HG02884 (cell line): ENCODE results near the gene PDZD2.
"Not testable (repeated sequence)": the region's sequence is repeated elsewhere in the genome, so short reads cannot be mapped to it uniquely, and the experiment has no call there.

Experiments used
- ATAC-seq: cut with Tn5 transposase; IDR thresholded peaks from one replicate; pipeline ENCODE4 v1.9.1; 2021; ENCODE audit warnings: mild to moderate bottlenecking, moderate library complexity; ENCODE audit not compliant: unreplicated experiment

The PDZD2 gene

DNA sequence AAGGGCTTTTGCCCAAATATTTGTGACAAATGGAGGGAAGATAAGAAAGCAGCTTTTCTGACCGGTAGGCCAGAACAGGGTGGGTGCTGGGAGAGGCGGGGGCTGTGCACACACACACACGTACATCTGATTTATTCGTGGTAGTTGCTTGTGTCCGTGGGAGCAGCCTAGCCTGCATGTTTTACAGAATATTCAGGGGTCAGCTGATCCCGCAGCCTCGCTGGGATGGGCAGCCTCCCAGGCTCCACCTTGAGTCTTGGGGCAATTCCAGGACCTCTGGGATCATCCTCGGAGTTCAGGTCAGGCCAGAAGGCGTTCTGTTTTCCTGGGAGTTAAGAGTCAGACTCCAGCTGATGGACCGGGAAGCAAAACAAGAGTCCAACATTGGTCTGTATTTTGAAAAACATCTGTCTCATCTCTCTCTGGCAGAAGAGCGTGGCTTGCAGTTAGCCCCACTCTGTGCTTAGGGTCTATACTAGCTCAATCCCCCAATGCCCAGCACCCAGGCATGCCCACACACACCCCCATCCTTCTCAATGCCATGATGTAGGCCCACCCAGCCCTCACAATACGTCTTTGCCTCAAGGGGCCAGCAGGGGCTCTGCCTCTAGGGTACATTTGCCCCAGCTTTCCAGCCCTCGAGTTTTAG, 324.6 kb downstream of the PDZD2 start:
- ATAC-seq: no peak

GRCh38 chr5:31964007-31964360, 325.1 kb downstream of the PDZD2 start:
- no peak for ATAC-seq

DNA sequence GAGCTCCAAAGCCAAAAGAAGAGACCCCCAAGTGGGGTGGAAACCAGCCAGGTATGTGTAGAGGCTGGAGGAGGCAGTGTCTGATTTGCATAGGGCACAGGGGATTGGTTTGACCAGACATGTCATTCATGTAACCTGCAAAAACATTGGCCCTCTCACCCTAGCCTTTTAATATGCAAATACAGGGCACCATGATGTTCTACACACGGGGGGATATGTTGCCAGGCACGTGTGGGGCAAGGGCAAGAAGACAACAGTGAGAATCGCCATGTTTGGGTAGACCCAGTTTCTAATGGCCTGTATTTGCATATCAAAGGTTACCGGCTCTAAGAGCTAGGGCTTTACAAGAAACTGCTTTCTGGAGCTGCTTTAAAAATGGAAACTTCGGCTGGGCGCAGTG, 326.3 kb downstream of the PDZD2 start:
- ATAC-seq: no peak

- no peak for ATAC-seq
Observed at GRCh38 chr5:31966936-31967335, 328.0 kb downstream of the PDZD2 start.

DNA sequence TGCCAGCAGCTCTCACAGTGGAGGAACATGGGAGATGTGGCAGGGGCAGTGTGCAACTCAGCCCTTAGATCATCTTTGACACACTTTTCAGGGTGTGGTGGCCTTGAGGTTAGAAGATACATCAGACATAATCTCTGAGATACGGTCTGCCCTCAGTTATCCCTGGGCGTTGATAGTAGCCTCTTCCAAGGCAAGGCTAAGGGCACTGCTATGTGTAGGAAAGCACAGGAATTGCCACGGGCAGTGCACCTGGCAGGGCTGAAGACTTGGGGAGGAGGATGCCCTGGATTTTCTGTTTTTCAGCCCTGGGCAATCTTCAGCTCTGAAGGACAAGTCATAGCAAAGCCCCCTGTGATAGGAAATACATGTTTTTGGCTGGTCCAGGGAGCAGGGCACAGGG, 328.5 kb downstream of the PDZD2 start:
- no peak for ATAC-seq

GRCh38 chr5:31972558-31972957, 333.6 kb downstream of the PDZD2 start:
- ATAC-seq: no peak

- ATAC-seq: not testable (repeated sequence)
Observed at GRCh38 chr5:31975189-31975612, 336.3 kb downstream of the PDZD2 start.

DNA sequence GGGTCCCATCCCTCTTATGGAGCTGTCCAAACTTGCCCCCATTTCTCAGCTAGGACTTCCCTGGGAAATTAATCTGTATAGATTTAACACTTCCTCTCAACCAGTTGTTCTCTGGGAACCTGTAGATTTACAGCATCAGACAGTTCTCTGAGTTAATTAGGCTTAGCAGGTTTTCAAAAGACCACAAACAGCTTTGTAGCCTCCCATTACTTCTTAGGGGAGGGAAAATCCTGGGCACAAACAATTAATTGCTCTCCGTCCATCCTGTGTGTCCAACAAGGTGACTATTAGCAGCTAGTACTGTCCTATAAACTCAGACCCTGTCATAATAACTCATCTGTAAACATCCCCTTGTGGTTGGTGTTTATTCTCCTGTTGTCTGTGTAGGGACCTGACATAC, 337.2 kb downstream of the PDZD2 start:
- no peak for ATAC-seq

GRCh38 chr5:31981361-31981945, 342.5 kb downstream of the PDZD2 start:
- no peak for ATAC-seq

DNA sequence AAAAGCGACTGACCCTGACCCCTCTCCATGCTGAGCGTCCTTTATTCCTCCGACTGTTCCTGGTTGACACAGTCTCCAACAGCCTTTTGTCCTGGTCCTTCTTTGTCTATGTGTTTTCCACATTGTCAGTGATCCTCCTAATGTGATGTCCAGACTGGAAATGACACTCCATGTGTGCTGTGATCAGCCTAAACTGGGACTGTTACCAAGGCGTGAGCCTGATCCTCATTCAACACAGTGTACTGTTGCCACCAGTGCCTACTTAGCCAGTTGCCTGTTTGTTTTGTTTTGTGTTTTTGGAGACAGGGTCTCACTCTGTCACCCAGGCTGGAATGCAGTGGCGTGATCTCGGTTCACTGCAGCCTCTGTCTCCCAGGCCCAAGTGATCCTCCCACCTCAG, 343.1 kb downstream of the PDZD2 start:
- ATAC-seq: no peak

DNA sequence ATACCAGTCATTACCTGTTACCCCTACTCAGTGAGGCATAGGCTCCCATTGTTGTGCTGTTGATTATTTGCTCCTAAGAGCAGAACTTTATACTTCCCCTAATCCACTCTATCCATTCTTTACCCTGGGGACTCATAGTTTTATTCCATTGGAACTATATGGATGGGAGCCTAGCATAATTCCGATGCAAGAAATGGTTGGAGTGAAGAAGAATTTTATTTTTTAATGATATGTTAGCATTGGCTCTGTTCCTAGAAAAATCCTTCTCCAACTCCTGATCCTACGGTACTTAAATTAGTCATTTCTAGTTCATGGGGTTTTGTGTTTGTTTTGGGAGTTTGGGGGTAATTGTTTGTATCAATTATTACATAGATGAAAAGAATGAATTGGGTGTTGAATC, 343.7 kb downstream of the PDZD2 start:
- no peak for ATAC-seq

- no peak for ATAC-seq
Observed at GRCh38 chr5:31983851-31984250, 344.9 kb downstream of the PDZD2 start.

DNA sequence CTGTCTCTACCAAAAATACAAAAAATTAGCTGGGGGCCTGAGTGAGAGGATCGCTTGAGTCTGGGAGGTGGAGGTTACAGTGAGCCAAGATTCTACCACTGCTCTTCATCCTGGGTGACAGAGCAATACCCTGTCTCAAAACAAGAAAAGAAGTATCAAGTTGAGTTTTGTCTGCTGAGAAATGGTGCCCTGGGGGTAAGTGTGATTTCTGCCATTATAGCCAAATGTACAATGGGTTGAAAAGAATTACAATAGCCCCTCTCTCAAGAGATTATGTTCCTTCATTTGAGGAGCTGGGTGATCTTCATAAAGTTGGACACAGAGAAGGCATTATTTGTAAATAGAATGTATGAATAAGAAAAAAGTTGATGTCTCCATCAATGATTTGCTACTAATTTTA, 345.8 kb downstream of the PDZD2 start:
- ATAC-seq: no peak

- no peak for ATAC-seq
Observed at GRCh38 chr5:31986101-31986500, 347.2 kb downstream of the PDZD2 start.

- ATAC-seq: no peak
Observed at GRCh38 chr5:31987985-31988710, 349.2 kb downstream of the PDZD2 start.

DNA sequence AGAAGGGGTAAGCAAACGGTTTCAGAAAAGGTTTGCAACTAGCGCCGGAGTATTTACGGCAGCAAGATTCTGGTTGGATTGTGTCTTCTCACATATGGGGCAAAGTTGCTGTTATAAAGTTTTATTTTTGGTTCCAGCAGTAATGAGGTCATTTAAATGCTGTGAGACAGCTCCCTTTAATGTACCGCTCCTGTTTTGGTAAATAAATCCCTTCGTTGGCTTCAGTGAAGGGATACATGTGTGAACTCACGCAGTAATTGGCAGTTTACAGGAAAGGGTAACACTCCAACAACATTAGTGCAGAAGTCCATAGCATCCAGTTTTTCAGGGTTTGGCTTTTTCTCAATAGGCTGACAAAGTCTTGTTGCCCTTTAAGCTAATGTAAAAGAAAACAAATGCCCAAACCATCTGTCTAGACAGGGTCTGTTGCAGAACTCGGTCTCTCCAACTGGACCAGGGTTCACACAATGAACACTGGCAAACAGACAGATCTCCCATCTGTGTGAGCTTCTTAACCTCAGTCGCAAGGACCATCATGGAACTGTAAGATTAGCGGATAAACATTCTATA, 351.2 kb downstream of the PDZD2 start:
- no peak for ATAC-seq

- no peak for ATAC-seq
Observed at GRCh38 chr5:31990701-31991110, 351.8 kb downstream of the PDZD2 start.

- ATAC-seq: no peak
Observed at GRCh38 chr5:31992377-31992776, 353.4 kb downstream of the PDZD2 start.

- no peak for ATAC-seq
Observed at GRCh38 chr5:31993165-31993961, 354.4 kb downstream of the PDZD2 start.

DNA sequence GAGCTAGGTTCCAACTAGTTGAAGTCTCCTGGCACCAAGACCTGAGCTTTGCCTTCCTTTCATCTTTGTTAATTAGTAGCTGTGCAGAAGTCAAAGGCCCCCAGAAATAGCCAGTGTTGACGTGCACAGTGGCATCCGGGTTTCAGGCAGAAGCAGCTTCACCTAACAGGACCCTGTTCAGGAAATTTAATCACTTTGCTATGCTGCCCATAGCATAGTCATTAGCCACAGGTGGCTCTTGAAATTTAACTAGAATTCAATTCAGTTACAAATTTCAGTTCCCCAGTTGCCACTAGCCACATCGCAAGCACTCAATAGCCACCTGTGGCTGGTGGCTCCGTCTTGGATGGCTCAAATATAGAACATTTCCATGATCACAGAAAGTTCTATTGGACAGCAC, 356.1 kb downstream of the PDZD2 start:
- ATAC-seq: no peak

DNA sequence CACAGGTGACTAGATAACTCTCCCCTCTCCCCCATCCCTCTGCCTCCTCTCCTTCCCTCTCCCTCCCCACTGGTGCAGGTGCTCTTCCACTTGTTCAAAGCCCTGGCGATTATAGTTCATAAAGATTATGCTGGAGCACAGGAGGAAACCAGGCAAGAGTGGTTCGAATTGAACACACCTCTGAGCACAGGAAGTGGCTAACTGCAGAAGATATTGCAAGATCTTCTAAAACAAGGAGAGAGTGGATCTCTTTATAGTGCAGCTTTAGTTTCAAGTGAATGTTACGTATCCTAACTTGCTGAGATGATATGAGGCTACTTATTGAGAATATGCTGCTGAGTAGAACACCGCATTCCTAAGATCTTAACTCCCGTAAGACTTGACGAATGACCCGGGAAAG, 356.8 kb downstream of the PDZD2 start:
- no peak for ATAC-seq
